ENCODE data around the gene COL9A1.

- TF ChIP-seq POLR2AphosphoS5 (IDR thresholded peaks at IDR 0.05; ENCODE audit: low read depth, low read length), result no peak
- no peak for TF ChIP-seq CTCF (IDR thresholded peaks at IDR 0.05)
- no peak for TF ChIP-seq EZH2phosphoT487 (IDR thresholded peaks at IDR 0.05; ENCODE audit: borderline replicate concordance, low read depth)
- no peak for TF ChIP-seq YY1 (IDR thresholded peaks at IDR 0.05; ENCODE audit: low read depth)
- TF ChIP-seq FOXM1 (IDR thresholded peaks at IDR 0.05; ENCODE audit: low read depth), result no peak
- TF ChIP-seq USF1 (IDR thresholded peaks at IDR 0.05; ENCODE audit: borderline replicate concordance, low read depth), result no peak
- no peak for TF ChIP-seq RXRA (IDR thresholded peaks at IDR 0.05; ENCODE audit: borderline replicate concordance, low read depth)
- TF ChIP-seq RFX5 (IDR thresholded peaks at IDR 0.05; ENCODE audit: low read length), result no peak
These were observed 119.3 kb downstream of the COL9A1 start for GRCh38 chr6:70183538-70183937.
